ENCODE results near the gene DOCK4.

Gene DOCK4

GRCh38 chr7:112010109-112010508, 196.1 kb downstream of the DOCK4 start:
- no peak overlapping the region for H3K4me3 ChIP-seq
- no peaks in the 10 kb centered on the region for H3K27me3 ChIP-seq
- H3K4me1 ChIP-seq = no peaks in the 10 kb centered on the region
- H3K27ac ChIP-seq = no peak overlapping the region
- intact Hi-C loops (cut with DNase I; ENCODE audit: low total_unique reads) = no loop called here
- no peak for TF ChIP-seq CTCF (IDR thresholded peaks at IDR 0.05)
- no peaks in the 10 kb centered on the region for H3K36me3 ChIP-seq
- no peaks in the 10 kb centered on the region for H3K9me3 ChIP-seq
- DNase-seq = no peak

GRCh38 chr7:112009081-112009480, 197.1 kb downstream of the DOCK4 start:
- Histone ChIP-seq H3K4me3 (no peak overlapping the region), H3K36me3 (no peaks in the 10 kb centered on the region), H3K27ac (no peak overlapping the region), H3K27me3 (no peaks in the 10 kb centered on the region), H3K4me1 (no peaks in the 10 kb centered on the region), H3K9me3 (no peaks in the 10 kb centered on the region)
- intact Hi-C loops (cut with DNase I; ENCODE audit: low total_unique reads) = no loop called here
- no peak for TF ChIP-seq CTCF (IDR thresholded peaks at IDR 0.05)
- DNase-seq = no peak

GRCh38 chr7:112007185-112007584, 199.0 kb downstream of the DOCK4 start:
- Histone ChIP-seq H3K9me3 (no peaks in the 10 kb centered on the region), H3K4me3 (no peak overlapping the region), H3K4me1 (no peaks in the 10 kb centered on the region), H3K27me3 (no peaks in the 10 kb centered on the region), H3K27ac (no peak overlapping the region), H3K36me3 (no peaks in the 10 kb centered on the region)
- DNase-seq = no peak
- intact Hi-C loops (cut with DNase I; ENCODE audit: low total_unique reads) = no loop called here
- TF ChIP-seq CTCF (IDR thresholded peaks at IDR 0.05) = no peak

GRCh38 chr7:112006071-112006470, 200.1 kb downstream of the DOCK4 start:
- H3K4me3 ChIP-seq = no peak overlapping the region
- H3K4me1 ChIP-seq = no peaks in the 10 kb centered on the region
- no peak overlapping the region for H3K27ac ChIP-seq
- no peaks in the 10 kb centered on the region for H3K36me3 ChIP-seq
- H3K9me3 ChIP-seq = no peaks in the 10 kb centered on the region
- H3K27me3 ChIP-seq = no peaks in the 10 kb centered on the region
- intact Hi-C loops (cut with DNase I; ENCODE audit: low total_unique reads) = no loop called here
- no peak for DNase-seq
- no peak for TF ChIP-seq CTCF (IDR thresholded peaks at IDR 0.05)

GRCh38 chr7:112005205-112005775, 200.9 kb downstream of the DOCK4 start:
- H3K4me1 ChIP-seq = no peaks in the 10 kb centered on the region
- intact Hi-C loops (cut with DNase I; ENCODE audit: low total_unique reads) = no loop called here
- no peaks in the 10 kb centered on the region for H3K9me3 ChIP-seq
- no peak overlapping the region for H3K4me3 ChIP-seq
- no peaks in the 10 kb centered on the region for H3K27me3 ChIP-seq
- H3K27ac ChIP-seq = no peak overlapping the region
- H3K36me3 ChIP-seq = no peaks in the 10 kb centered on the region
- TF ChIP-seq CTCF (IDR thresholded peaks at IDR 0.05) = no peak
- no peak for DNase-seq
